Upper lobe of left lung (tissue), 6 donors: ENCODE measurements around the gene EDA. TPM values are rescaled to one million over a fixed set of nuclear protein-coding genes. Genes with fewer than 3 reads are reported as not detected.

Source experiments
- ATAC-seq, 2 donors: fragments of 200-7000 bp; cut with Tn5 transposase; one replicate each; pipeline ENCODE4 v1.9.1; 2022; ENCODE audit warnings: mild to moderate bottlenecking in 2 of 2, moderate library complexity in 2 of 2; ENCODE audit not compliant: low FRiP score in 2 of 2
- DNase-seq, 2 donors: peaks; one replicate each; pipeline ENCODE4 v3.0.0-alpha.2; 2019 to 2020
- H3K27ac ChIP-seq, 4 donors: fragments of 200-600 bp; sonication (generic); one replicate each; pipeline ENCODE4 v1.5.1; 2016 to 2019
- H3K27me3 ChIP-seq, 4 donors: fragments of 200-600 bp; sonication (generic); one replicate each; pipeline ENCODE4 v1.5.1; 2017 to 2019
- H3K36me3 ChIP-seq, 4 donors: fragments of 200-600 bp; sonication (generic); one replicate each; pipeline ENCODE4 v1.5.1; 2016 to 2019
- H3K4me1 ChIP-seq, 4 donors: fragments of 200-600 bp; sonication (generic); one replicate each; pipeline ENCODE4 v1.5.1; 2018 to 2019
- H3K4me3 ChIP-seq, 4 donors: fragments of 200-600 bp; sonication (generic); one replicate each; pipeline ENCODE4 v1.5.1; 2017 to 2019; ENCODE audit warnings: mild to moderate bottlenecking in 2 of 4, moderate library complexity in 1 of 4
- H3K9me3 ChIP-seq, 4 donors: fragments of 200-600 bp; sonication (generic); one replicate each; pipeline ENCODE4 v1.5.1; 2018 to 2019
- CTCF ChIP-seq, 6 experiments: fragments of 450-650 bp in 4 of 6; fragments of 200-600 bp in 2 of 6; sonication (generic) in 2 of 6; IDR thresholded peaks; one replicate each; pipeline ENCODE4 v1.5.1; 2016 to 2019; ENCODE audit warnings: antibody characterized with exemption in 6 of 6
- EP300 ChIP-seq, 4 donors: sonication (generic); formaldehyde crosslinking; IDR thresholded peaks; one replicate each; pipeline ENCODE4 v1.5.1; 2017; ENCODE audit warnings: antibody characterized with exemption in 4 of 4, control low read depth in 2 of 4
- POLR2A ChIP-seq, 4 donors: fragments of 450-650 bp; IDR thresholded peaks; one replicate each; pipeline ENCODE4 v1.5.1; 2016 to 2017; ENCODE audit warnings: antibody characterized with exemption in 4 of 4, mild to moderate bottlenecking in 2 of 4
- POLR2AphosphoS5 ChIP-seq, 2 donors: sonication (generic); formaldehyde crosslinking; IDR thresholded peaks; one replicate each; pipeline ENCODE4 v1.5.1; 2017; ENCODE audit warnings: antibody characterized with exemption in 2 of 2
- WGBS, 2 donors: methylation state at CpG; one replicate each; pipeline ENCODE4 v1.1.5; 2017 to 2018; 5-methylcytosine and 5-hydroxymethylcytosine counted together
- total RNA-seq, 6 donors: library from RNA; depleted of rRNA in 4 of 6; stranded (reverse); fragments of >200 nt in 4 of 6; gene quantifications; one replicate each; pipeline versions ENCODE4 v1.1.0 to v1.2.1, GENCODE V29; 2016 to 2021
- donor health status: DM: no; HTN: no; CAD: no; lungs with moderate emphysema.
- donor health status: DM: no; HTN: yes; CAD: no; lungs with severe emphysema.

Gene EDA
- 10 to 100 TPM in 1 of 6 donors, 1 to 10 TPM in 5; 3.3 to 16.8 (median 5.9) TPM for total RNA-seq

DNA sequence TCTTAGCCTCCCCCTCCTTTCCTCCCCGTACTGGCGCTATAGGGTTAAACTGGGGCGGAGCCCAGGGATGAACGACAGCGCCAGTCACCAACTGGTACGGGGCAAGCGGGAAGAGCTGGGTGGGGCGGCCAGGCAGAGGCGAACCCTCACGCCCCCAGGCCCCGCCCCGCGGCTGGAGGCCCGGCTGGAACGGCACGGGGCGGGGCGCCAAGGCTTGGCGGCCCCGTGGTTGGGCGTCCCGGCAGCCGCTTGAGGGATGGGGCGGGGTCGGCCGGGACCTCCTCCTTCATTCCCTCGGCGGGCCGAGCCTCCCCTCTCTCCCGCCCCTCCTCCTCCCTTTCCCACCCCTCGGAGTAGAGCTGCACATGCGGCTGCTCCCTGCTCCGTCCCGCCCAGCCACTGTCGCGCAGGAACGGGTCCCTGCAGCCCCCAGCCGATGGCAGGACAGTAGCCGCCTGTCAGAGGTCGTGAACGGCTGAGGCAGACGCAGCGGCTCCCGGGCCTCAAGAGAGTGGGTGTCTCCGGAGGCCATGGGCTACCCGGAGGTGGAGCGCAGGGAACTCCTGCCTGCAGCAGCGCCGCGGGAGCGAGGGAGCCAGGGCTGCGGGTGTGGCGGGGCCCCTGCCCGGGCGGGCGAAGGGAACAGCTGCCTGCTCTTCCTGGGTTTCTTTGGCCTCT lies at the start of gene EDA:
Gene EDA, plus strand, starts transcription at position 335 of the 678 bp plus-strand sequence.
- Histone ChIP-seq H3K4me3 (peak within 1 kb of the TSS; percentile 45 to 69 (median 59)), H3K27me3 (peaks cover 0 to 9% (median 0%) of the 10 kb centered on the region in 4 donors), H3K27ac (peak within 1 kb of the TSS in 1 of 4 donors; percentile 58), H3K36me3 (no peaks in the 10 kb centered on the region), H3K4me1 (peaks cover 0 to 14% (median 2%) of the 10 kb centered on the region in 4 donors), H3K9me3 (no peaks in the 10 kb centered on the region)
- TF ChIP-seq POLR2AphosphoS5 (IDR thresholded peaks at IDR 0.05) (no peak), CTCF (IDR thresholded peaks at IDR 0.05) (no peak), EP300 (IDR thresholded peaks at IDR 0.05) (no peak), POLR2A (IDR thresholded peaks at IDR 0.05) (no peak)
- DNase-seq (peak; percentile 78 to 96), ATAC-seq (peak; percentile 94 to 99)
- 0 to 23% methylated on average over 8 to 47 of the region's 56 CpGs for whole genome bisulfite sequencing, 2 donors

DNA sequence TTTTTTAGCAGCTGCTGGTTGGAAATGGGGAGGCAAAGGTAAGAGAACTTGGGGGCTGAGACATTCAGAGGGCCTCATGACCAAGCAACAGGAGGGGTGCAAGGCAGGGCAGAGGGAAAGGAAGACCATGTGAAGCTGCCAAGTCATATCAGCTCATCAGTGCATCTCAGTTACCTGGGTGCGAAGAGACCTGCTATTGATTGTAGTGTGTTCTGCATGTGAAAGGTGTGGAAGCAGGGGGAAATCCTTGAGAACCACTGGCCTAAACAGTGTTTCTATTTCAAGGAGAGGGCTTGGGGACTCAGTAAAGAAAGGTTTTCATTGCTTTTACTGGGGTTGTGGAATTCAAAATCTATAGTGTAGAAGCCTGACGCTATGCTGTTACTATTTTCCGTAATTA lies 47.1 kb upstream of the EDA start:
- H3K9me3 ChIP-seq: no peaks in the 10 kb centered on the region
- WGBS, 2 donors: 77 to 83% methylated on average over 3 of the region's 3 CpGs
- no peak overlapping the region for H3K4me3 ChIP-seq
- no peak overlapping the region for H3K27ac ChIP-seq
- no peak for TF ChIP-seq POLR2A (IDR thresholded peaks at IDR 0.05)
- H3K27me3 ChIP-seq: no peaks in the 10 kb centered on the region
- DNase-seq (no peak), ATAC-seq (no peak)
- H3K4me1 ChIP-seq: no peaks in the 10 kb centered on the region
- H3K36me3 ChIP-seq: no peaks in the 10 kb centered on the region

GRCh38 chrX:69597399-69597798 lies 18.5 kb upstream of the EDA start:
- no peaks in the 10 kb centered on the region for H3K4me1 ChIP-seq
- no peaks in the 10 kb centered on the region for H3K27me3 ChIP-seq
- no peaks in the 10 kb centered on the region for H3K36me3 ChIP-seq
- WGBS, 2 donors: 28 to 32% methylated on average over 1 of the region's 1 CpG
- no peak for DNase-seq
- no peak for ATAC-seq
- no peak overlapping the region for H3K27ac ChIP-seq
- no peak for TF ChIP-seq POLR2A (IDR thresholded peaks at IDR 0.05)
- TF ChIP-seq EP300 (IDR thresholded peaks at IDR 0.05): no peak
- no peak for TF ChIP-seq POLR2AphosphoS5 (IDR thresholded peaks at IDR 0.05)
- TF ChIP-seq CTCF (IDR thresholded peaks at IDR 0.05): no peak
- no peaks in the 10 kb centered on the region for H3K9me3 ChIP-seq
- no peak overlapping the region for H3K4me3 ChIP-seq

- Histone ChIP-seq H3K27ac (no peak overlapping the region), H3K4me1 (no peaks in the 10 kb centered on the region), H3K4me3 (no peak overlapping the region), H3K36me3 (no peaks in the 10 kb centered on the region), H3K9me3 (no peaks in the 10 kb centered on the region), H3K27me3 (no peaks in the 10 kb centered on the region)
- no peak for DNase-seq
- no peak for ATAC-seq
- 38 to 95% methylated on average over 3 of the region's 3 CpGs for WGBS, 2 donors
- TF ChIP-seq POLR2A (IDR thresholded peaks at IDR 0.05) (no peak), POLR2AphosphoS5 (IDR thresholded peaks at IDR 0.05) (no peak), CTCF (IDR thresholded peaks at IDR 0.05) (no peak), EP300 (IDR thresholded peaks at IDR 0.05) (no peak)
Measured at GRCh38 chrX:69600182-69600581, 15.7 kb upstream of the EDA start.

DNA sequence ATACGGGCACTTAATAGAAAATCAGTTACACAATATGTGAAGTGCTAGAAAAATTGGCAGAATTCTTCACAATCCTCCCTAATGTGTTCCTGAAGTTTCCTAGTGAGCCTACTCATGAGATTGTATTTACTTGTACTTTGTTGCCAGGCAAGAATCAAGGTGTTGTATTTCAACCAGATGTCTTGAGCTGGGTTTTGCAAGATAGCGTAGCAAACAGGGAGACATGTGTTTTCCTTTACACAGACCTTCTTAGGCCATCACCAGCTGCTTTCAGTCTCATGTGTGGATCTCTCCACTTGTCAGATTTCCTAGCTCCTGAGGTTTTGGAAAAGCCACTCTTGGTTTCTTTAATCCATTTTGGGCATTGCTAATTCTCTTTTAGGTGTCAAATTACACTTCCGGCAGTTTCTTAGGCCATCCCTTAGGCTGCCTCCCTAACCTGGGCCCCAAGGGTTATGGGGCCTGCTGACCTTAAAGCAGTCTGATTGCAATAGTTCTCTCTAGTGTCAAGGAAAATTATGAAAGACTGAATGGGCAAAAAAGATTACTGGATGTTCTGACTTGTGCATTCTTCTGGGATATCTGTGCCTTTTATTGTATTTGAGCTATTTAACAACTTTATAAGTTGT lies 12.2 kb upstream of the EDA start:
- ATAC-seq (no peak), DNase-seq (no peak)
- no peak for TF ChIP-seq POLR2AphosphoS5 (IDR thresholded peaks at IDR 0.05)
- no peak for TF ChIP-seq POLR2A (IDR thresholded peaks at IDR 0.05)
- TF ChIP-seq EP300 (IDR thresholded peaks at IDR 0.05): no peak
- no peak for TF ChIP-seq CTCF (IDR thresholded peaks at IDR 0.05)
- no peaks in the 10 kb centered on the region for H3K4me1 ChIP-seq
- H3K9me3 ChIP-seq: no peaks in the 10 kb centered on the region
- H3K36me3 ChIP-seq: no peaks in the 10 kb centered on the region
- WGBS, 2 donors: 61 to 77% methylated on average over 2 to 3 of the region's 3 CpGs
- no peak overlapping the region for H3K27ac ChIP-seq
- H3K27me3 ChIP-seq: no peaks in the 10 kb centered on the region
- H3K4me3 ChIP-seq: no peak overlapping the region
